Fibroblast of skin of right biceps (primary cell): ENCODE data around the gene ATP6V1D.
A peak's percentile ranks its signal among the peaks of the same experiment; 100 is the strongest.
"Not testable (repeated sequence)": the region's sequence is repeated elsewhere in the genome, so short reads cannot be mapped to it uniquely, and the experiment has no call there.

Experiments used
- DNase-seq: peaks from one replicate; pipeline ENCODE4 v3.0.0-alpha.2; 2013

ATP6V1D gene

GRCh38 chr14:67365476-67365875 lies 5.9 kb upstream of the ATP6V1D start:
- no peak for DNase-seq

GRCh38 chr14:67360470-67361206 lies 1.0 kb upstream of the ATP6V1D start:
- DNase-seq = no peak

GRCh38 chr14:67358924-67359774 lies 455 bp downstream of the ATP6V1D start:
- DNase-seq = peak; percentile 69

GRCh38 chr14:67357969-67358354 lies 1.6 kb downstream of the ATP6V1D start:
- DNase-seq = peak; percentile 19

GRCh38 chr14:67357186-67357968 lies 2.2 kb downstream of the ATP6V1D start:
- no peak for DNase-seq

GRCh38 chr14:67352055-67352454 lies 7.5 kb downstream of the ATP6V1D start:
- no peak for DNase-seq

GRCh38 chr14:67345583-67345982 lies 14.0 kb downstream of the ATP6V1D start:
- no peak for DNase-seq

GRCh38 chr14:67343601-67344230 lies 15.9 kb downstream of the ATP6V1D start:
- DNase-seq = no peak

- DNase-seq = not testable (repeated sequence)
Measured at GRCh38 chr14:67341231-67341630, 18.4 kb downstream of the ATP6V1D start.

- peak; percentile 16 for DNase-seq
Measured at GRCh38 chr14:67335781-67336180, 23.8 kb downstream of the ATP6V1D start.

- no peak for DNase-seq
Measured at GRCh38 chr14:67332468-67332867, 27.1 kb downstream of the ATP6V1D start.

- DNase-seq = peak; percentile 8
Measured at GRCh38 chr14:67331368-67332125, 28.1 kb downstream of the ATP6V1D start.

GRCh38 chr14:67329666-67330065 lies 29.9 kb downstream of the ATP6V1D start:
- not testable (repeated sequence) for DNase-seq

- DNase-seq = peak; percentile 38
Measured at GRCh38 chr14:67319142-67319541, 40.5 kb downstream of the ATP6V1D start.

- DNase-seq = no peak
Measured at GRCh38 chr14:67317822-67318221, 41.8 kb downstream of the ATP6V1D start.

GRCh38 chr14:67313153-67313552 lies 46.5 kb downstream of the ATP6V1D start:
- no peak for DNase-seq

GRCh38 chr14:67311868-67312267 lies 47.7 kb downstream of the ATP6V1D start:
- DNase-seq = no peak
